H9 (cell line): ENCODE results near the gene ALG12. TPM values are rescaled to one million over a fixed set of nuclear protein-coding genes. Genes with fewer than 3 reads are reported as not detected.

ENCODE experiments used
- DNase-seq: peaks from one replicate; pipeline ENCODE4 v3.0.0-alpha.2; 2017
- H2AFZ ChIP-seq: one replicate; pipeline ENCODE4 v1.6.1; 2013; ENCODE audit warnings: mild to moderate bottlenecking, low read length, control low read depth, moderate library complexity
- H2AK5ac ChIP-seq: 2 replicates; pipeline ENCODE4 v1.6.1; 2013; ENCODE audit warnings: low read length, control low read depth, mixed read lengths; ENCODE audit not compliant: insufficient read length
- H2BK120ac ChIP-seq: one replicate; pipeline ENCODE4 v1.6.1; 2013; ENCODE audit warnings: low read depth, mild to moderate bottlenecking, low read length, control low read depth, inconsistent platforms; ENCODE audit not compliant: poor library complexity, severe bottlenecking
- H2BK12ac ChIP-seq: 2 replicates; pipeline ENCODE4 v1.6.1; 2013; ENCODE audit warnings: low read length, control low read depth, mixed read lengths, low read depth; ENCODE audit not compliant: insufficient read length
- H2BK15ac ChIP-seq: 2 replicates; pipeline ENCODE4 v1.6.1; 2013; ENCODE audit warnings: low read depth, low read length, control low read depth
- H2BK20ac ChIP-seq: one replicate; pipeline ENCODE4 v1.6.1; 2013; ENCODE audit warnings: low read depth, mild to moderate bottlenecking, low read length, control low read depth, inconsistent platforms; ENCODE audit not compliant: poor library complexity, severe bottlenecking
- H2BK5ac ChIP-seq: 2 replicates; pipeline ENCODE4 v1.6.1; 2013; ENCODE audit warnings: low read length, control low read depth, mixed read lengths; ENCODE audit not compliant: insufficient read length
- H3K14ac ChIP-seq: 2 replicates; pipeline ENCODE4 v1.6.1; 2013; ENCODE audit warnings: low read length, control low read depth; ENCODE audit not compliant: insufficient read depth
- H3K18ac ChIP-seq: 2 replicates; pipeline ENCODE4 v1.6.1; 2013; ENCODE audit warnings: low read depth, mild to moderate bottlenecking, mixed read lengths, low read length, control low read depth; ENCODE audit not compliant: insufficient read length
- H3K23ac ChIP-seq: 2 replicates; pipeline ENCODE4 v1.6.1; 2013; ENCODE audit warnings: low read length, control low read depth, mixed read lengths, low read depth; ENCODE audit not compliant: insufficient read length
- H3K23me2 ChIP-seq: 2 replicates; pipeline ENCODE4 v1.6.1; 2013; ENCODE audit warnings: low read depth, mild to moderate bottlenecking, mixed read lengths, low read length, control low read depth; ENCODE audit not compliant: insufficient read length, poor library complexity, severe bottlenecking
- H3K27ac ChIP-seq: 2 replicates; pipeline ENCODE4 v1.5.1; 2013; ENCODE audit warnings: low read length, control low read depth, mixed read lengths, low read depth; ENCODE audit not compliant: insufficient read length
- H3K27me3 ChIP-seq: 2 replicates; pipeline ENCODE4 v1.6.1; 2013; ENCODE audit warnings: low read length, control low read depth, inconsistent platforms; ENCODE audit not compliant: insufficient read depth
- H3K4ac ChIP-seq: 2 replicates; pipeline ENCODE4 v1.6.1; 2013; ENCODE audit warnings: low read depth, mild to moderate bottlenecking, control low read depth, inconsistent platforms, low read length, moderate library complexity
- H3K4me1 ChIP-seq: 2 replicates; pipeline ENCODE4 v1.6.1; 2013; ENCODE audit warnings: low read length, control low read depth, inconsistent platforms; ENCODE audit not compliant: insufficient read depth
- H3K4me2 ChIP-seq: 2 replicates; pipeline ENCODE4 v1.6.1; 2013; ENCODE audit warnings: low read length, control low read depth, mixed read lengths; ENCODE audit not compliant: insufficient read length, insufficient read depth
- H3K56ac ChIP-seq: 2 replicates; pipeline ENCODE4 v1.6.1; 2013; ENCODE audit warnings: low read depth, mild to moderate bottlenecking, mixed read lengths, low read length, control low read depth; ENCODE audit not compliant: insufficient read length
- H3K79me1 ChIP-seq: 2 replicates; pipeline ENCODE4 v1.6.1; 2013; ENCODE audit warnings: low read depth, mild to moderate bottlenecking, moderate library complexity, low read length, control low read depth, inconsistent platforms; ENCODE audit not compliant: insufficient read depth, poor library complexity, severe bottlenecking
- H3K79me2 ChIP-seq: 2 replicates; pipeline ENCODE4 v1.6.1; 2013; ENCODE audit warnings: low read length, control low read depth, inconsistent platforms; ENCODE audit not compliant: insufficient read depth
- H3K9ac ChIP-seq: 2 replicates; pipeline ENCODE4 v1.6.1; 2013; ENCODE audit warnings: low read length, control low read depth, mixed read lengths; ENCODE audit not compliant: insufficient read length; ENCODE audit errors: extremely low read depth
- H3K9me3 ChIP-seq: one replicate; pipeline ENCODE4 v1.6.1; 2013; ENCODE audit warnings: low read depth, low read length, inconsistent platforms; ENCODE audit not compliant: control insufficient read depth
- H3T11ph ChIP-seq: one replicate; pipeline ENCODE4 v1.6.1; 2013; ENCODE audit warnings: mild to moderate bottlenecking, low read length, control low read depth, inconsistent platforms
- H4K20me1 ChIP-seq: one replicate; pipeline ENCODE4 v1.6.1; 2013; ENCODE audit not compliant: control insufficient read depth, insufficient read length, insufficient read depth
- H4K5ac ChIP-seq: 2 replicates; pipeline ENCODE4 v1.6.1; 2013; ENCODE audit warnings: low read depth, mild to moderate bottlenecking, mixed read lengths, low read length, control low read depth; ENCODE audit not compliant: insufficient read length
- H4K8ac ChIP-seq: replicated peaks from 2 replicates; pipeline ENCODE4 v1.6.1; 2013; ENCODE audit warnings: low read length, control low read depth, mixed read lengths, low read depth; ENCODE audit not compliant: insufficient read length
- H4K91ac ChIP-seq: 2 replicates; pipeline ENCODE4 v1.6.1; 2013; ENCODE audit warnings: low read depth, mild to moderate bottlenecking, moderate library complexity, mixed read lengths, low read length, control low read depth; ENCODE audit not compliant: insufficient read length
- H3K27ac Mint-ChIP-seq, 3 experiments: 2 replicates in 2 of 3; 3 replicates in 1 of 3; pipeline ENCODE4 v1.8.0; 2020 to 2021; ENCODE audit warnings: mixed read lengths in 3 of 3, mild to moderate bottlenecking in 1 of 3, moderate library complexity in 1 of 3
- H3K27me3 Mint-ChIP-seq: 2 replicates; pipeline ENCODE4 v1.8.0; 2021; ENCODE audit warnings: low read depth, mild to moderate bottlenecking, moderate library complexity, mixed read lengths
- H3K36me3 Mint-ChIP-seq, 3 experiments: 2 replicates in 2 of 3; 3 replicates in 1 of 3; pipeline ENCODE4 v1.8.0; 2020 to 2021; ENCODE audit warnings: low read depth in 3 of 3, mixed read lengths in 3 of 3; ENCODE audit not compliant: insufficient read depth in 1 of 3
- H3K4me1 Mint-ChIP-seq, 2 experiments: 2 replicates each; pipeline ENCODE4 v1.8.0; 2020; ENCODE audit warnings: mixed read lengths in 2 of 2
- H3K4me3 Mint-ChIP-seq, 2 experiments: 2 replicates in 1 of 2; 3 replicates in 1 of 2; pipeline ENCODE4 v1.8.0; 2020 to 2021; ENCODE audit warnings: mild to moderate bottlenecking in 2 of 2, mixed read lengths in 2 of 2, moderate library complexity in 1 of 2
- H3K9me3 Mint-ChIP-seq, 2 experiments: 2 replicates in 1 of 2; 3 replicates in 1 of 2; pipeline ENCODE4 v1.8.0; 2020; ENCODE audit warnings: mild to moderate bottlenecking in 2 of 2, mixed read lengths in 2 of 2, moderate library complexity in 1 of 2
- WGBS: extraction: QIAGEN DNeasy Blood & Tissue Kit; methylation state at CpG from one replicate; pipeline ENCODE4 v1.1.7; 2013; ENCODE audit warnings: missing lambda C conversion rate, low lambda C conversion rate, mixed read lengths; ENCODE audit not compliant: insufficient read length; ENCODE audit errors: extremely low coverage; 5-methylcytosine and 5-hydroxymethylcytosine counted together
- total RNA-seq: library from RNA; stranded (reverse); gene quantifications from 2 replicates; pipeline ENCODE4 v1.2.1, GENCODE V29; 2021
- TF ChIP-seq, protein P1 (sequence below): fragments of 200-600 bp; sonication (generic); conservative IDR thresholded peaks from 3 replicates; pipeline ENCODE4 v1.8.0; 2021; ENCODE audit warnings: antibody characterized with exemption, mild to moderate bottlenecking

Gene ALG12
- total RNA-seq, 1 experiment from 2014 or later, result 19.2 TPM

DNA sequence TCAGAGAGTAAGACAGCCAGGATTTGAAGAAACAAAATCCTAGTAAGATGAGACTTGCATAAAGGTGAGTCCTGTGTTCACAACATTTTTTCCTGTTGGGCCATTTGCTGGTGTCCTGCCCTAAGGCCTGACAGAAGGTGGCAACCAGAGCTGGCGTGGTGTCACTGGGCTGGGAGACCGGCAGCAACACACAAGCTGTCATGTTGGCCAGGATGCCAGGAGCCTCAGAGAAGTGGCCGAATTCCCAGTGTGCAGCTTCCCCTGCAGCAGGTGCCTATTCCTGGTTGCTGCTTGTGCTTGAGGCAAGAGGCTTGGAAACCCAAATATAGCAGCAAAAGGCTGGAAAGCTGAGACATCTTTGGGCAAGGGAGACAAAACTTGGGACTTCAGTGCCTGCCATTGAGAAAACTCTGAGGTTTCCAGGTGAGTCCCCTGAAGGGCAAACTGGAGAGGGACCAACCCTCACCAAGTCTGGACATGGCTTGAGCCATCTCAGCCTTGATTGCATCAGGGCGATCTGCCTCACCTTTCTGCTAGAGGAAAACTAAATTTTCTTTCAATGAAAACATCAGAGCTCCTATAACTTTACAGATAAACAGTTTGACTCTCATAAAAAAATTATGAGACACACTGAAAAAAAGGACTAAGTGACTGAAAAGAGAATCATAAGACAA lies 25.9 kb downstream of the ALG12 start:
- Histone ChIP-seq H2AK5ac (no peak overlapping the region), H2BK20ac (no peak overlapping the region), H2BK12ac (no peak overlapping the region), H3K27me3 (no peaks in the 10 kb centered on the region), H2BK5ac (no peak overlapping the region), H4K20me1 (no peaks in the 10 kb centered on the region), H2AFZ (no peak overlapping the region), H3K9ac (no peak overlapping the region), H4K8ac (no peak overlapping the region), H3K18ac (no peak overlapping the region), H3K4ac (no peak overlapping the region), H3K23ac (no peak overlapping the region), H3K4me1 (no peaks in the 10 kb centered on the region), H2BK120ac (no peak overlapping the region), H3K14ac (no peak overlapping the region), H3K56ac (no peak overlapping the region), H3K79me2 (no peaks in the 10 kb centered on the region), H4K5ac (no peak overlapping the region), H4K91ac (no peak overlapping the region), H3K27ac (no peak overlapping the region), H3K9me3 (no peaks in the 10 kb centered on the region), H3K23me2 (no peaks in the 10 kb centered on the region), H3K79me1 (no peaks in the 10 kb centered on the region), H3K4me2 (no peak overlapping the region), H2BK15ac (no peak overlapping the region), H3T11ph (no peak overlapping the region)
- no peak for DNase-seq
- TF ChIP-seq, protein P1, sequence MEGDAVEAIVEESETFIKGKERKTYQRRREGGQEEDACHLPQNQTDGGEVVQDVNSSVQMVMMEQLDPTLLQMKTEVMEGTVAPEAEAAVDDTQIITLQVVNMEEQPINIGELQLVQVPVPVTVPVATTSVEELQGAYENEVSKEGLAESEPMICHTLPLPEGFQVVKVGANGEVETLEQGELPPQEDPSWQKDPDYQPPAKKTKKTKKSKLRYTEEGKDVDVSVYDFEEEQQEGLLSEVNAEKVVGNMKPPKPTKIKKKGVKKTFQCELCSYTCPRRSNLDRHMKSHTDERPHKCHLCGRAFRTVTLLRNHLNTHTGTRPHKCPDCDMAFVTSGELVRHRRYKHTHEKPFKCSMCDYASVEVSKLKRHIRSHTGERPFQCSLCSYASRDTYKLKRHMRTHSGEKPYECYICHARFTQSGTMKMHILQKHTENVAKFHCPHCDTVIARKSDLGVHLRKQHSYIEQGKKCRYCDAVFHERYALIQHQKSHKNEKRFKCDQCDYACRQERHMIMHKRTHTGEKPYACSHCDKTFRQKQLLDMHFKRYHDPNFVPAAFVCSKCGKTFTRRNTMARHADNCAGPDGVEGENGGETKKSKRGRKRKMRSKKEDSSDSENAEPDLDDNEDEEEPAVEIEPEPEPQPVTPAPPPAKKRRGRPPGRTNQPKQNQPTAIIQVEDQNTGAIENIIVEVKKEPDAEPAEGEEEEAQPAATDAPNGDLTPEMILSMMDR, result no peak
- H3K4me1 Mint-ChIP-seq, result no peaks in the 10 kb centered on the region
- peaks cover 25 to 45% of the 10 kb centered on the region in 2 experiments for H3K9me3 Mint-ChIP-seq
- WGBS, result no CpG with 5 or more reads among the region's 4 CpGs
- no peaks in the 10 kb centered on the region for H3K27me3 Mint-ChIP-seq
- no peak overlapping the region for H3K4me3 Mint-ChIP-seq
- peaks cover 52 to 71% (median 70%) of the 10 kb centered on the region in 3 experiments for H3K36me3 Mint-ChIP-seq
- H3K27ac Mint-ChIP-seq, result no peak overlapping the region
